HepG2 (cell line): Measurements from ENCODE around the gene RREB1. TPM values are rescaled to one million over a fixed set of nuclear protein-coding genes. Genes with fewer than 3 reads are reported as not detected.

Source experiments
- DR1 ChIP-seq: sonication (generic); formaldehyde crosslinking; IDR thresholded peaks from 2 replicates; pipeline ENCODE4 v1.8.0; 2021; ENCODE audit warnings: mild to moderate bottlenecking, missing genetic modification reagents, inconsistent platforms
- EP300 ChIP-seq, 3 experiments: sonication (generic) in 1 of 3; formaldehyde crosslinking in 1 of 3; IDR thresholded peaks; 2 replicates each; pipeline versions ENCODE4 v1.5.1 to v1.6.1; 2011 to 2020; ENCODE audit warnings: low read depth in 2 of 3, low read length in 2 of 3, borderline replicate concordance in 1 of 3, improper control_type of control experiment in 1 of 3, mild to moderate bottlenecking in 1 of 3, missing genetic modification reagents in 1 of 3, moderate library complexity in 1 of 3
- FOXM1 ChIP-seq: sonication (generic); formaldehyde crosslinking; IDR thresholded peaks from 2 replicates; pipeline ENCODE4 v1.5.0; 2020; ENCODE audit warnings: missing genetic modification reagents
- GATAD2A ChIP-seq: IDR thresholded peaks from 2 replicates; pipeline ENCODE4 v1.6.1; 2016
- HES4 ChIP-seq: sonication (generic); formaldehyde crosslinking; IDR thresholded peaks from 2 replicates; pipeline ENCODE4 v1.9.0; 2021; ENCODE audit warnings: mild to moderate bottlenecking, missing genetic modification reagents, borderline replicate concordance
- HNRNPLL ChIP-seq: fragments of 200-400 bp; formaldehyde crosslinking; IDR thresholded peaks from 2 replicates; pipeline ENCODE4 v1.6.1; 2017; ENCODE audit warnings: mild to moderate bottlenecking, low read depth, low read length; ENCODE audit not compliant: poor library complexity, severe bottlenecking
- HOXA7 ChIP-seq: sonication (generic); formaldehyde crosslinking; IDR thresholded peaks from 2 replicates; pipeline ENCODE4 v1.8.1; 2022; ENCODE audit warnings: mild to moderate bottlenecking, missing genetic modification reagents, moderate library complexity
- MLX ChIP-seq: IDR thresholded peaks from 2 replicates; pipeline ENCODE4 v1.6.1; 2016
- MYC ChIP-seq: sonication (generic); formaldehyde crosslinking; IDR thresholded peaks from 2 replicates; pipeline ENCODE4 v1.9.0; 2021; ENCODE audit warnings: missing genetic modification reagents, borderline replicate concordance
- NFYB ChIP-seq: sonication (generic); formaldehyde crosslinking; IDR thresholded peaks from 2 replicates; pipeline ENCODE4 v1.4.0; 2020; ENCODE audit warnings: missing genetic modification reagents
- PCBP2 ChIP-seq: fragments of 200-400 bp; formaldehyde crosslinking; optimal IDR thresholded peaks from 2 replicates; pipeline ENCODE3; 2018; ENCODE audit warnings: low read length, low read depth; ENCODE audit not compliant: poor library complexity, severe bottlenecking
- RCOR2 ChIP-seq: IDR thresholded peaks from 2 replicates; pipeline ENCODE4 v1.6.1; 2016; ENCODE audit warnings: missing biosample characterization, missing genetic modification reagents
- SIX1 ChIP-seq: sonication (generic); formaldehyde crosslinking; IDR thresholded peaks from 2 replicates; pipeline ENCODE4 v1.4.0; 2020; ENCODE audit warnings: missing genetic modification reagents, borderline replicate concordance
- SP1 ChIP-seq, 2 experiments: fragments of 450-650 bp in 1 of 2; sonication (generic) in 1 of 2; formaldehyde crosslinking in 1 of 2; IDR thresholded peaks; 2 replicates each; pipeline versions ENCODE4 v1.4.0 to v1.6.1; 2016 to 2020; ENCODE audit warnings: missing genetic modification reagents in 1 of 2
- YEATS2 ChIP-seq: sonication (generic); formaldehyde crosslinking; IDR thresholded peaks from 2 replicates; pipeline ENCODE4 v1.4.0; 2020; ENCODE audit warnings: missing genetic modification reagents, borderline replicate concordance
- ZHX2 ChIP-seq, 2 experiments: sonication (generic) in 1 of 2; formaldehyde crosslinking in 1 of 2; IDR thresholded peaks; 2 replicates each; pipeline versions ENCODE4 v1.6.1 to v1.9.0; 2014 to 2022; ENCODE audit warnings: antibody characterized with exemption in 1 of 2, borderline replicate concordance in 1 of 2, inconsistent platforms in 1 of 2, low read depth in 1 of 2, missing genetic modification reagents in 1 of 2
- ZNF124 ChIP-seq: sonication (generic); formaldehyde crosslinking; IDR thresholded peaks from 2 replicates; pipeline ENCODE4 v1.4.0; 2020; ENCODE audit warnings: missing genetic modification reagents
- ZNF253 ChIP-seq: sonication (generic); formaldehyde crosslinking; IDR thresholded peaks from 2 replicates; pipeline ENCODE4 v1.8.0; 2022; ENCODE audit warnings: mild to moderate bottlenecking, missing genetic modification reagents, borderline replicate concordance
- ZNF34 ChIP-seq: sonication (generic); formaldehyde crosslinking; IDR thresholded peaks from 2 replicates; pipeline ENCODE4 v1.4.0; 2020; ENCODE audit warnings: mild to moderate bottlenecking, missing genetic modification reagents, borderline replicate concordance
- ZNF558 ChIP-seq: sonication (generic); formaldehyde crosslinking; IDR thresholded peaks from 2 replicates; pipeline ENCODE4 v1.9.0; 2022; ENCODE audit warnings: mild to moderate bottlenecking, missing genetic modification reagents, borderline replicate concordance
- ZSCAN25 ChIP-seq: sonication (generic); formaldehyde crosslinking; IDR thresholded peaks from 2 replicates; pipeline ENCODE4 v1.8.0; 2022; ENCODE audit warnings: mild to moderate bottlenecking, missing genetic modification reagents
- polyA plus RNA-seq, 8 experiments: library from polyadenylated mRNA; depleted of rRNA in 3 of 8; stranded (reverse) in 7 of 8; unstranded in 1 of 8; fragments of >200 nt; fragmentation: Illumina TruSeq in 4 of 8; extraction: Trizol in 4 of 8; gene quantifications; 2 replicates each; pipeline versions ENCODE4 v1.2.1 to v1.2.3, GENCODE V29; 2011 to 2016; ENCODE audit warnings: low read depth in 4 of 8, missing spikeins in 1 of 8, mixed read lengths in 1 of 8; ENCODE audit not compliant: insufficient read depth in 1 of 8
- total RNA-seq, 5 experiments: library from RNA; depleted of rRNA; stranded (reverse); fragments of >200 nt; fragmentation: Illumina TruSeq; extraction: Trizol; gene quantifications; 2 replicates each; pipeline ENCODE4 v1.2.3, GENCODE V29; 2016; ENCODE audit warnings: low read depth in 1 of 5

RREB1 gene
- total and polyA plus RNA-seq, 2 of the 13 experiments (the other 11 are each of a cell fraction or from before 2014, with no cell fraction given): 6.1 to 23.2 TPM

- TF ChIP-seq HOXA7 (no peak), ZNF124 (0 out of 2 replicates have a peak, but pooled peaks have one; percentile 37), HES4 (no peak), EP300 (IDR thresholded peaks at IDR 0.05; ENCODE audit: low read depth in 2 of 2, low read length in 2 of 2) (peak; percentile 32 to 63; a peak in 1 of 4 replicates), EP300 (CRISPR knock-in tag; IDR thresholded peaks at IDR 0.05; ENCODE audit: borderline replicate concordance) (peak; percentile 38; the same call in 1 of the 2 replicates), ZNF34 (CRISPR knock-in tag) (no peak), ZNF558 (CRISPR knock-in tag) (no peak), GATAD2A (CRISPR knock-in tag) (peak; percentile 67; the same call in 1 of the 2 replicates), NFYB (CRISPR knock-in tag) (peak; percentile 87), YEATS2 (CRISPR knock-in tag) (peak; percentile 35; the same call in 1 of the 2 replicates), PCBP2 (no peak), MLX (CRISPR knock-in tag) (peak; percentile 11; the same call in 1 of the 2 replicates), DR1 (CRISPR knock-in tag) (peak; percentile 71; the same call in 1 of the 2 replicates), RCOR2 (CRISPR knock-in tag) (0 out of 2 replicates have a peak, but pooled peaks have one; percentile 62), MYC (CRISPR knock-in tag) (peak; percentile 83), HNRNPLL (peak; percentile 88), ZHX2 (IDR thresholded peaks at IDR 0.05; ENCODE audit: low read depth) (peak; percentile 17; the same call in 1 of the 2 replicates), ZHX2 (CRISPR knock-in tag; IDR thresholded peaks at IDR 0.05; ENCODE audit: borderline replicate concordance) (no peak), ZSCAN25 (peak; percentile 59; the same call in 1 of the 2 replicates), SP1 (IDR thresholded peaks at IDR 0.05) (no peak), SP1 (CRISPR knock-in tag; IDR thresholded peaks at IDR 0.05) (peak; percentile 71; the same call in 1 of the 2 replicates), FOXM1 (CRISPR knock-in tag) (no peak), SIX1 (CRISPR knock-in tag) (no peak), ZNF253 (CRISPR knock-in tag) (peak; percentile 89; the same call in 1 of the 2 replicates)
Observed at GRCh38 chr6:7261032-7261841, 153.5 kb downstream of the RREB1 start (continued).
